ENCODE data around the gene OR8H3.
"Not testable (repeated sequence)": the region's sequence is repeated elsewhere in the genome, so short reads cannot be mapped to it uniquely, and the experiment has no call there.

Gene OR8H3

DNA sequence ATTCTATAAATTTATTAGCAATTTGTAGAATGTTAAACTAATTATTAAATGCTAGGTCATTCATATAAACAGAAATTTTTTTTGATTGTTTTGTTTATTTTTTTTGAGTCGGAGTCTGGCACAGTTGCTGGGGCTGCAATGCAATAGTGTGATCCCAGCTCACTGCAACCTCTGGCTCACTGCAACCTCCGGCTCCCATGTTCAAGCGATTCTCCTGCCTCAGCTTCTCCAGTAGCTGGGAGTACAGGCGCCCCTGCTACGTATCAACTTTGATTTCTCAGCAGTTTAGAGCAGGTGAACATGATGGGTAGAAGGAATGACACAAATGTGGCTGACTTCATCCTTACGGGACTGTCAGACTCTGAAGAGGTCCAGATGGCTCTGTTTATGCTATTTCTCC is at the start of gene OR8H3:
TSS of gene OR8H3 (plus strand) at position 301 of the 400 bp plus-strand sequence. CDS start at position 301, 0 bp downstream.
- DNase-seq (ENCODE audit: low read depth in 2 of 2): no peak

GRCh38 chr11:56089697-56090096 is 32.5 kb upstream of the OR8H3 start:
- DNase-seq (ENCODE audit: low read depth in 2 of 2): no peak

DNA sequence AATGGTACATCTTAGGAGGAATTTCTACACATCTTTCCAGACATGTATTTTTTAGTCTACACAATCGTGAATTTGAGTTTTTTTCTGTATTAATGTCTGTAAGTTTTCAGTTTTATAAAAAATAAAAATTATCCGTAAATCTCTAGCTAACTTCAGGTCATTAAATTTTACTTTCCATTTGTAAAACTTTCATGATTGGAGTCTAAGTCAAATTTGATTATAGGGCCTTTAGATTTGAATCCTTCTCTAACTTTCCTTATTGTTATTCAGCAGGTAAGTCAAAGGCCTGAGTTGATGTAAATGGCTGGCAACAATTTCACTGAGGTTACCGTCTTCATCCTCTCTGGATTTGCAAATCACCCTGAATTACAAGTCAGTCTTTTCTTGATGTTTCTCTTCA is 29.2 kb upstream of the OR8H3 start, which contains the start of gene OR8I2:
TSS of gene OR8I2 (plus strand) at position 301 of the 400 bp plus-strand sequence. CDS start at position 301, 0 bp downstream.
- no peak for DNase-seq (ENCODE audit: low read depth in 2 of 2)

DNA sequence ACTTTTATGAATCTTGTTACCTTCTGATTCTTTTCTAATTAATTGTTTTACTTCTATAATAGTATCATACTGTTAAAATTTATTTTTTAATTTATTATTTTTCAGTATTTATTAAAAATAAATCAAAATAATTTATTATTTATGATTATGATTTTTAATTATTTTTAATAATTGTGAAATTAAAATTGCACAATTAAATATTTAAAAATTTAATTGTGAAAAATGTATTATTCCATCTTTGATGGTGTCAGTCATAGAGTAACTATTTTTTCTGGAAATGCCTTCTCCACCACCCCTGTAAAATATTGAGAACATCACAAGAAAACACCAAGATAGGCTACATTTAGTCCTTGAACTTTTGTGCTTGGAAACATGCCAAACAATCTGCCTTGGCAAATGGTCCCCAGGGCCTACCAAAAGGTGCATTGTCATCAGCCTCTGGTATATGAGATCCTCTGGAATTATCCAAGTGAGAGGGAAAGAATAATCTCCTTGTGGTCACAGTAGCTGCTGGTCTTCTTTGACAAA is 18.9 kb upstream of the OR8H3 start, which contains the start of gene OR8H2:
TSS of gene OR8H2 (plus strand) at position 478 of the 528 bp plus-strand sequence. CDS start 1,356 bp downstream, outside the sequence.
- no peak for DNase-seq (ENCODE audit: low read depth in 2 of 2)

DNA sequence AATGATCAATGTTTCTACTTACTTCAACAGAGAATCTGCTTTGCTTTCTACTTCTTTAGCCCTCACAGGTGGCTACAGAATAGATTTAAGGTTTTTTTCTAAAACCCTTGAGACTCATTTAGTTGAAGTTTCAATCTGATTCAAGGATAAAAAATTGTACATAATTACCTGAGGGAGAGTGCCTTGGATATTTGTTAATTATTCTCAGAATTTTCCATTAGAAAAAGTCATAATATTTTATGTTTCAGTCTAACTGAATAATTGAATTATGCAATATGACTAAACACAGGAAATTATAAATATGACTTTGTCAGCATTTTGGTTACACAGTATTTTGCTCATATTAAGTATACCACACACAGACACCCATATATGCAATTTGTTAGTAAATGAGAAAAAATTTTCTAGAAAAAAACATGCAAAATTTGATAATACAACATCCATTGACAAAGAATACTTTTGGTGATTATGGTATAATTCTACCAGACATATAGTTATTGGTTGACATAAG is 18.0 kb downstream of the OR8H3 start, which contains the start of gene OR8J3:
TSS of gene OR8J3 (minus strand) at position 51 of the 511 bp plus-strand sequence. CDS start 2,483 bp downstream, outside the sequence.
- DNase-seq (ENCODE audit: low read depth in 2 of 2): no peak

DNA sequence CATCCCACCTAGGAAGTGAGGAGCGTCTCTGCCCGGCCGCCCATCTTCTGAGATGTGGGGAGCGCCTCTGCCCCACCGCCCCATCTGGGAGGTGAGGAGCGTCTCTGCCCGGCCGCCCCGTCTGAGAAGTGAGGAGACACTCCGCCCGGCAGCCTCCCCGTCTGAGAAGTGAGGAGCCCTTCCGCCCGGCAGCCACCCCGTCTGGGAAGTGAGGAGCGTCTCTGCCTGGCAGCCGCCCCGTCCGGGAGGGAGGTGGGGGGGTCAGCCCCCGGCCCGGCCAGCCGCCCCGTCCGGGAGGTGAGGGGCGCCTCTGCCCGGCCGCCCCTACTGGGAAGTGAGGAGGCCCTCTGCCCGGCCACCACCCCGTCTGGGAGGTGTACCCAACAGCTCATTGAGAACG is 21.5 kb downstream of the OR8H3 start:
- DNase-seq (ENCODE audit: low read depth in 2 of 2): not testable (repeated sequence)

DNA sequence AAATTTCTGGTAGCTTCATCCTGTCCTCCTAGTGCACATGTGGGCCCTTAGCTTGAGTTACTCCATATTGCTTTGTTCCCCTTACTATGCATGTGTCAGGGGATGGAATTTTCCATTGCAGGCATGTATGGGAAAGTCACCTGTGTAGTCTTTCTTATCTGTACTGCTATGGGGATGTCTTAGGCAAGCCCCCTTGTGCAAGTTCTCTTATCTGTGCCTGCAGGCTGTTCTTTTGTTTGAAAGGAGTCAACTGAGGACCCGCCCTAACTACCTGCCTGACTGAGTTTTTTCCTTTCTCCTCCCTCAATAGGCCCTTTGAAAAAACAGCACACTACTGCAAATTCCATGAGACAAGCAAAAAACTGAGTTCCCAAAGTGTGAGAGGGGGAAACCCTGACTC is 29.2 kb downstream of the OR8H3 start:
- DNase-seq (ENCODE audit: low read depth in 2 of 2): no peak

DNA sequence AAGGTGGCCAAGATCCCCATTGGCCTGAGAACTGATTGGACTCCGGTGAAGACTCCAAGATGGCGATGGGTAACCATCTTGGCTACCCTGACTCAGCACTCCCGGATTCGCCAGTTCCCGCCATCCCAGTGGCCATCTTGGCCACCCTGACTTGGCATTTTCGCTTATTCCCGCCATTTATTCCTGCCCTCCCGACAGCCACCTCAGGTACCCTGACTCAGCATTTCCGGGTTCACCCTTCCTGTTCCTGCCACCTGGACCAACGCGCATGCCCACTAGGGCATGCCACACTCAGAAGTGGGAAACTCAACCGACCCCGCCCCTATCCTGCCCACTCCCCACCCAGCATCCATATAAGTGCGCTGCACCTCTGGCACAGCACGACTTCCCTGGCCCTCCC is 30.2 kb downstream of the OR8H3 start:
- DNase-seq (ENCODE audit: low read depth in 2 of 2): no peak

- DNase-seq (ENCODE audit: low read depth in 2 of 2): no peak
Observed at GRCh38 chr11:56160217-56160616, 38.0 kb downstream of the OR8H3 start, which contains the start of gene OR8K5. Gene OR8K5 (minus strand): TSS chr11:56160317. CDS start chr11:56160317, 0 bp downstream.

GRCh38 chr11:56163804-56164203 is 41.6 kb downstream of the OR8H3 start:
- DNase-seq (ENCODE audit: low read depth in 2 of 2): no peak

GRCh38 chr11:56172256-56172830 is 50.2 kb downstream of the OR8H3 start:
- DNase-seq (ENCODE audit: low read depth in 2 of 2): no peak

All from activated CD8-positive, alpha-beta memory T cell treated with anti-CD3 and anti-CD28 coated beads for 4 hours (primary cell).